ENCODE measurements around the gene EGFLAM.

Gene EGFLAM

DNA sequence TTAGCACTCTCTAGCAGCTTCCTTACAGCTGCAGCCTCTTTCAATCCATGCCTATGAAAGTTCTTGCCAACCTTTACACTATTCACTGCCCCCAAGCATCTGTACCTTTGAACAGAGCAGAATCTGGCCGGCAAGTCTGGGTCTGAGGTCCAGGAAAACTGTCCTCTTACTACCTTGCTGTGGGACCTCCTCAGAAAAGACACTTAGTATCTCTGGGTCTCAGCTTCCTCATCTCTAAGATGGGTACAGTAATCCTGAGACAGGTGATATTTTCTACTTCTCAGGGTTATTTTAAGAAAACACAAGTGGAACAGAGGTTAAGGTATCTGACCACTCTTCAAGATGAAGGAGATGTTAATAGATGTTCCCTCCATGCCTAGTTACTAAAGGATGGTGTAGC, 120.2 kb downstream of the EGFLAM start:
- no peaks in the 10 kb centered on the region for H3K4me1 ChIP-seq (ENCODE audit: insufficient read depth, low read length, severe bottlenecking)
- H3K9ac ChIP-seq (ENCODE audit: low read length), result no peak overlapping the region
- H4K20me1 ChIP-seq (ENCODE audit: insufficient read depth, low read length), result no peaks in the 10 kb centered on the region
- H3K9me2 ChIP-seq (ENCODE audit: low read depth, low read length), result no peaks in the 10 kb centered on the region
- no peaks in the 10 kb centered on the region for H3K36me3 ChIP-seq (ENCODE audit: insufficient read depth, low read length)
- 0 out of 2 replicates have a peak, but pooled peaks cover 3% of the 10 kb centered on the region for H3K27me3 ChIP-seq (ENCODE audit: insufficient read depth, low read length)
- H3F3A ChIP-seq (ENCODE audit: insufficient read depth, low read length), result no peaks in the 10 kb centered on the region
- H3K9me3 ChIP-seq (ENCODE audit: low read length), result no peaks in the 10 kb centered on the region
- no peak overlapping the region for H2AFZ ChIP-seq (ENCODE audit: low read length)
- TF ChIP-seq, protein P1, sequence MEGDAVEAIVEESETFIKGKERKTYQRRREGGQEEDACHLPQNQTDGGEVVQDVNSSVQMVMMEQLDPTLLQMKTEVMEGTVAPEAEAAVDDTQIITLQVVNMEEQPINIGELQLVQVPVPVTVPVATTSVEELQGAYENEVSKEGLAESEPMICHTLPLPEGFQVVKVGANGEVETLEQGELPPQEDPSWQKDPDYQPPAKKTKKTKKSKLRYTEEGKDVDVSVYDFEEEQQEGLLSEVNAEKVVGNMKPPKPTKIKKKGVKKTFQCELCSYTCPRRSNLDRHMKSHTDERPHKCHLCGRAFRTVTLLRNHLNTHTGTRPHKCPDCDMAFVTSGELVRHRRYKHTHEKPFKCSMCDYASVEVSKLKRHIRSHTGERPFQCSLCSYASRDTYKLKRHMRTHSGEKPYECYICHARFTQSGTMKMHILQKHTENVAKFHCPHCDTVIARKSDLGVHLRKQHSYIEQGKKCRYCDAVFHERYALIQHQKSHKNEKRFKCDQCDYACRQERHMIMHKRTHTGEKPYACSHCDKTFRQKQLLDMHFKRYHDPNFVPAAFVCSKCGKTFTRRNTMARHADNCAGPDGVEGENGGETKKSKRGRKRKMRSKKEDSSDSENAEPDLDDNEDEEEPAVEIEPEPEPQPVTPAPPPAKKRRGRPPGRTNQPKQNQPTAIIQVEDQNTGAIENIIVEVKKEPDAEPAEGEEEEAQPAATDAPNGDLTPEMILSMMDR (IDR thresholded peaks at IDR 0.05; ENCODE audit: low read length), result no peak
- no peak for TF ChIP-seq EZH2 (IDR thresholded peaks at IDR 0.05; ENCODE audit: borderline replicate concordance, low read length)
- H3K4me2 ChIP-seq (ENCODE audit: low read length), result no peak overlapping the region
- H3K79me2 ChIP-seq (ENCODE audit: insufficient read depth, low read length), result no peaks in the 10 kb centered on the region
- H3K27ac ChIP-seq (ENCODE audit: low read depth, low read length, poor library complexity, severe bottlenecking), result no peak overlapping the region
- H3K4me3 ChIP-seq (ENCODE audit: low read depth, low read length, poor library complexity, severe bottlenecking), result no peak overlapping the region

DNA sequence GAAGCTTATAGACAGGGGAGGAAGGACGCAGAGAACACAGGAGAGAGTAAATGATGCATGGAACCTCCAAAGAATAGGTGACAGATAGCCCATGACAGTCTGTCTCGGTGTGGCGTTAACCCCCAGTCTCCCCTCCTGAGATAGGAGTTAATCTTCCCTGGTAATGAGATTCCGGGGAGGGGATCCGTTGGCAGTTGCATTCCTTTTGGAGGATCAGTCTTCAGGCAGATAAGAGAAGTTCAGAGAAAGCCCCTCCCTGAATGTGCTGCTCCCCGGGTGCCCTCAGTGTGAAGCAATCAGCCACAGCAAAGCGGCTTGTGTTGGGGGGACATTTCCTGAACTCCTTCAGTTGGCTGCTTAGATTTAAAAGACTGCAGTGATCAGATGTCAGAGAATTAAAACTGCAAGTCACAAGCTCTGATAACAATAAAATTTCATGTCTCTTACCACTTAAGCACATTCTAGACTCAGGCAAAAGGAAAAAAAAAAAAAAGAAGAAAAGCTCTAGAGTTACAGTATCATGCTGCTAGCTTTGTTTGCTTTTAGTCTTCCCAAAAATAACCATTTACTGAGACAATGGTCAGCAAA, 121.1 kb downstream of the EGFLAM start:
- Histone ChIP-seq H3K27me3 (ENCODE audit: insufficient read depth, low read length) (0 out of 2 replicates have a peak, but pooled peaks cover 3% of the 10 kb centered on the region), H3K4me2 (ENCODE audit: low read length) (no peak overlapping the region), H3K79me2 (ENCODE audit: insufficient read depth, low read length) (no peaks in the 10 kb centered on the region), H3K9me2 (ENCODE audit: low read depth, low read length) (no peaks in the 10 kb centered on the region), H3K27ac (ENCODE audit: low read depth, low read length, poor library complexity, severe bottlenecking) (no peak overlapping the region), H4K20me1 (ENCODE audit: insufficient read depth, low read length) (no peaks in the 10 kb centered on the region), H3K9ac (ENCODE audit: low read length) (no peak overlapping the region), H3K9me3 (ENCODE audit: low read length) (no peaks in the 10 kb centered on the region), H3F3A (ENCODE audit: insufficient read depth, low read length) (no peaks in the 10 kb centered on the region), H3K4me1 (ENCODE audit: insufficient read depth, low read length, severe bottlenecking) (no peaks in the 10 kb centered on the region), H3K4me3 (ENCODE audit: low read depth, low read length, poor library complexity, severe bottlenecking) (no peak overlapping the region), H3K36me3 (ENCODE audit: insufficient read depth, low read length) (no peaks in the 10 kb centered on the region), H2AFZ (ENCODE audit: low read length) (no peak overlapping the region)
- TF ChIP-seq EZH2 (IDR thresholded peaks at IDR 0.05; ENCODE audit: borderline replicate concordance, low read length), result no peak
- TF ChIP-seq, protein P1 (IDR thresholded peaks at IDR 0.05; ENCODE audit: low read length), result no peak

DNA sequence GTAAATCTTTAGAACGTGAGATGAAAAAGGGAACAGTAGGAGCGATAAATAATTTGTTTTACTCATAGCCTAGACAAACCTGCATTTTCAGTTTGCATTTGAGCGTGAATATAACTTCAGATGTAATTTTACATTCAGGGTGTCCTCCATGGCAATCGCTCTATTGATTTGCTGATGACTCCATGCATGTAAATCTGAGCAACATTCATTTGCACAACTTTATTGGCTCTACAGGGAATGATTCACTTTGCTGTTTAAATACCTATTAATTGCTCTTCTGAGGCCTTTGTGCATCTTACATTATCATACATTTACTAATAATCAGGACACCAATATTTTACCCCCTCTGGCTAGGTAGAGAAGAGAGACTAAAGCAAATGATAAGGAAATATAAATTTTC, 122.2 kb downstream of the EGFLAM start:
- no peak overlapping the region for H3K27ac ChIP-seq (ENCODE audit: low read depth, low read length, poor library complexity, severe bottlenecking)
- H3K36me3 ChIP-seq (ENCODE audit: insufficient read depth, low read length), result no peaks in the 10 kb centered on the region
- no peaks in the 10 kb centered on the region for H3K79me2 ChIP-seq (ENCODE audit: insufficient read depth, low read length)
- TF ChIP-seq, protein P1 (IDR thresholded peaks at IDR 0.05; ENCODE audit: low read length), result no peak
- no peak for TF ChIP-seq EZH2 (IDR thresholded peaks at IDR 0.05; ENCODE audit: borderline replicate concordance, low read length)
- H3K4me2 ChIP-seq (ENCODE audit: low read length), result no peak overlapping the region
- H2AFZ ChIP-seq (ENCODE audit: low read length), result no peak overlapping the region
- no peaks in the 10 kb centered on the region for H3K27me3 ChIP-seq (ENCODE audit: insufficient read depth, low read length)
- H3F3A ChIP-seq (ENCODE audit: insufficient read depth, low read length), result no peaks in the 10 kb centered on the region
- H3K4me3 ChIP-seq (ENCODE audit: low read depth, low read length, poor library complexity, severe bottlenecking), result no peak overlapping the region
- no peaks in the 10 kb centered on the region for H3K9me3 ChIP-seq (ENCODE audit: low read length)
- H3K9me2 ChIP-seq (ENCODE audit: low read depth, low read length), result no peaks in the 10 kb centered on the region
- H4K20me1 ChIP-seq (ENCODE audit: insufficient read depth, low read length), result no peaks in the 10 kb centered on the region
- H3K4me1 ChIP-seq (ENCODE audit: insufficient read depth, low read length, severe bottlenecking), result no peaks in the 10 kb centered on the region
- H3K9ac ChIP-seq (ENCODE audit: low read length), result no peak overlapping the region

Measured in OCI-LY1 (cell line).